Measurements from ENCODE around the gene KCNJ6.

Gene KCNJ6

DNA sequence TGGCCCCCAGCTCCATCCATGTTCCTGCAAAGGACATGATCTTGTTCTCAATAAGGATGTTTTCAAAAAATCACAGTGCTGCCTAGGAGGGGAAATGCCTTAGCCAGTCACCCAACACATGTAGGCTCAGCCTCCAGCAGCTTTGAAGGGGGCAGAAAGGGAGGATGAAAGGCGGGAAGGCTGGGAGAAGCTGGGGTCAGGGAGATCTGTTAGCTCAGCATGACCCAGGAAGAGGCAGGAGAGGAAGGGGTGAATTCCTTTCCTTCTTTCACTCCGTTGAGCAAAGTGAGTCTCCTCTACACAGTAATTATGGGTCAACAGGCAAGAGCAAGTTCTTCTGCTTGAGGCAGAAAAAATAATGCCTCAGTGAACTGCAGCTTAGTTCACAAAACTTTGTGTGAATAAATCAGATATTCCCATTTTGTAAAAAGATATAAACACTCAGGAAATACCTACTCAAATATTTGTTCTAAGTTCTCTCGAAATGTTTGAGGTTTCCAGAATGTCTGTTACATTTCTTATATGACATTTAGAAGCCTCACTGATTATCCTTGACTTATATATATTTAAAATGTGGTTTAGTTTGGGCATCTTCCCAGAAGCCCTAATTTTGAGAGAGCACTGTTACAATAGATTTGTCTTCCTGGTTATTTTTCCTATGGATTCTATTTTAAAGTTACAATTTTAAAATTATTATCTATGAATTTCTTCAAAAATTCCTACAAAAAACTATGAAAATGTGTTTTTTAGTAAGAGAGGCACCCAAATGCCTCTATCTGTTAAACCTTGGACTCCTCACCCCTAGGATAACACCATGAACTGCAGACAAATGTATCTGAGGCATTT, 116.8 kb downstream of the KCNJ6 start:
- Histone ChIP-seq H3K27me3 (ENCODE audit: insufficient read depth, low read length) (no peaks in the 10 kb centered on the region), H3K79me2 (ENCODE audit: control insufficient read depth, insufficient read depth, low read length, unreplicated experiment) (no peaks in the 10 kb centered on the region)

DNA sequence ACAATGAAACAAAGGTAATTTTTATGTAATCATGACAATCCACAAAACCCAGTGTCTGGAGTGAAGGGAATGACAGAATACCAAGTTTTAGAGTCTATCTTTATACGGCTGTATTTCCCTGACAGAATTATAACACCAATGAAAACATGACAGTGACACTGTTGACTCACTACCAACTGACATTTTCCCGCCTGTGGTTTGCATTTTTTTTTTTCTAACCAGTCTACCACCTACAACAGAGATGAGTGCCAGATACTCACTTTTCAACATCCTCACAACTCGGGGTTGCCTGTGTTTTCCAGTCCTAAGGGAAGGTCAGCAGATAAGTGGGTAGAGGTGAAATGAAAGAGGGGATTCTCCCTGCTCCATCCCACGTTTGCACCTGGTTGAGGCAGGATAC, 118.9 kb downstream of the KCNJ6 start:
- H3K27me3 ChIP-seq (ENCODE audit: insufficient read depth, low read length): no peaks in the 10 kb centered on the region
- no peaks in the 10 kb centered on the region for H3K36me3 ChIP-seq (ENCODE audit: insufficient read depth, low read length)
- H3K4me3 ChIP-seq (ENCODE audit: low read depth, low read length): no peak overlapping the region
- peaks cover 7% of the 10 kb centered on the region for H3K4me1 ChIP-seq (ENCODE audit: control insufficient read depth, insufficient read depth, low read length, unreplicated experiment)
- no peak overlapping the region for H3K27ac ChIP-seq (ENCODE audit: low read depth, low read length)
- no peak overlapping the region for H2AFZ ChIP-seq (ENCODE audit: low read length, unreplicated experiment)
- H3K79me2 ChIP-seq (ENCODE audit: control insufficient read depth, insufficient read depth, low read length, unreplicated experiment): no peaks in the 10 kb centered on the region

More for the DNA sequence above, 116.8 kb downstream of the KCNJ6 start:
- Histone ChIP-seq H2AFZ (ENCODE audit: low read length, unreplicated experiment) (no peak overlapping the region), H3K4me1 (ENCODE audit: control insufficient read depth, insufficient read depth, low read length, unreplicated experiment) (no peaks in the 10 kb centered on the region), H3K27ac (ENCODE audit: low read depth, low read length) (no peak overlapping the region), H3K4me3 (ENCODE audit: low read depth, low read length) (no peak overlapping the region), H3K36me3 (ENCODE audit: insufficient read depth, low read length) (no peaks in the 10 kb centered on the region)

GRCh38 chr21:37796011-37796410, 120.2 kb downstream of the KCNJ6 start:
- no peak overlapping the region for H3K27ac ChIP-seq (ENCODE audit: low read depth, low read length)
- no peak overlapping the region for H2AFZ ChIP-seq (ENCODE audit: low read length, unreplicated experiment)
- no peak overlapping the region for H3K4me3 ChIP-seq (ENCODE audit: low read depth, low read length)
- H3K36me3 ChIP-seq (ENCODE audit: insufficient read depth, low read length): no peaks in the 10 kb centered on the region
- peaks cover 7% of the 10 kb centered on the region for H3K4me1 ChIP-seq (ENCODE audit: control insufficient read depth, insufficient read depth, low read length, unreplicated experiment)
- no peaks in the 10 kb centered on the region for H3K27me3 ChIP-seq (ENCODE audit: insufficient read depth, low read length)
- no peaks in the 10 kb centered on the region for H3K79me2 ChIP-seq (ENCODE audit: control insufficient read depth, insufficient read depth, low read length, unreplicated experiment)

GRCh38 chr21:37793660-37794059, 122.6 kb downstream of the KCNJ6 start:
- Histone ChIP-seq H3K27me3 (ENCODE audit: insufficient read depth, low read length) (no peaks in the 10 kb centered on the region), H3K79me2 (ENCODE audit: control insufficient read depth, insufficient read depth, low read length, unreplicated experiment) (no peaks in the 10 kb centered on the region), H2AFZ (ENCODE audit: low read length, unreplicated experiment) (no peak overlapping the region), H3K27ac (ENCODE audit: low read depth, low read length) (no peak overlapping the region), H3K36me3 (ENCODE audit: insufficient read depth, low read length) (no peaks in the 10 kb centered on the region), H3K4me1 (ENCODE audit: control insufficient read depth, insufficient read depth, low read length, unreplicated experiment) (peaks cover 7% of the 10 kb centered on the region), H3K4me3 (ENCODE audit: low read depth, low read length) (no peak overlapping the region)

- no peak overlapping the region for H3K27ac ChIP-seq (ENCODE audit: low read depth, low read length)
- H3K36me3 ChIP-seq (ENCODE audit: insufficient read depth, low read length): no peaks in the 10 kb centered on the region
- no peaks in the 10 kb centered on the region for H3K27me3 ChIP-seq (ENCODE audit: insufficient read depth, low read length)
- H3K4me1 ChIP-seq (ENCODE audit: control insufficient read depth, insufficient read depth, low read length, unreplicated experiment): peaks cover 18% of the 10 kb centered on the region
- no peak overlapping the region for H2AFZ ChIP-seq (ENCODE audit: low read length, unreplicated experiment)
- no peaks in the 10 kb centered on the region for H3K79me2 ChIP-seq (ENCODE audit: control insufficient read depth, insufficient read depth, low read length, unreplicated experiment)
- H3K4me3 ChIP-seq (ENCODE audit: low read depth, low read length): no peak overlapping the region
Measured at GRCh38 chr21:37792046-37792445, 124.2 kb downstream of the KCNJ6 start.

GRCh38 chr21:37790905-37791304, 125.4 kb downstream of the KCNJ6 start:
- Histone ChIP-seq H3K27ac (ENCODE audit: low read depth, low read length) (no peak overlapping the region), H3K4me1 (ENCODE audit: control insufficient read depth, insufficient read depth, low read length, unreplicated experiment) (peaks cover 29% of the 10 kb centered on the region), H2AFZ (ENCODE audit: low read length, unreplicated experiment) (no peak overlapping the region), H3K36me3 (ENCODE audit: insufficient read depth, low read length) (no peaks in the 10 kb centered on the region), H3K27me3 (ENCODE audit: insufficient read depth, low read length) (no peaks in the 10 kb centered on the region), H3K79me2 (ENCODE audit: control insufficient read depth, insufficient read depth, low read length, unreplicated experiment) (no peaks in the 10 kb centered on the region), H3K4me3 (ENCODE audit: low read depth, low read length) (no peak overlapping the region)

- Histone ChIP-seq H3K79me2 (ENCODE audit: control insufficient read depth, insufficient read depth, low read length, unreplicated experiment) (no peaks in the 10 kb centered on the region), H3K36me3 (ENCODE audit: insufficient read depth, low read length) (no peaks in the 10 kb centered on the region), H3K4me1 (ENCODE audit: control insufficient read depth, insufficient read depth, low read length, unreplicated experiment) (peaks cover 39% of the 10 kb centered on the region), H3K27me3 (ENCODE audit: insufficient read depth, low read length) (no peaks in the 10 kb centered on the region), H3K27ac (ENCODE audit: low read depth, low read length) (peak overlapping the region; percentile 99), H3K4me3 (ENCODE audit: low read depth, low read length) (no peak overlapping the region), H2AFZ (ENCODE audit: low read length, unreplicated experiment) (no peak overlapping the region)
Measured at GRCh38 chr21:37788503-37788902, 127.8 kb downstream of the KCNJ6 start.

DNA sequence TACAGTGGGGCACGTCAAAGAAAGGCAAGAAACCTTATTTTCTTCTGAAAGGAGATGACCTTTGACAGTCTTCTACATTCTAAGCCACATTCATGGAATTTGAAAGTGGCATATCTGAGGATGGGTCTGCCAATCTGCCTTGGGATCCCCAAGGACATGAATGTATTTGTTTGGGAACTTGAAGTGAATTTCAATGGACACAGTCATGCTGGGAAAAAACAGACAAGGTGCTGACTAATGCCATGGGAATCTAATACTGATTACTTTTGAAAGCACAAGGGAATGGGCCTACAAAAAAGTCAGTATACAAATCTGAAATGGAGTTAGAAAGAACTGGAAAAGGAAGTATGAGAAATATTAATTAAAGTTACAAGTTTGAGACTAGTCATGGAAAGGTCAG, 128.8 kb downstream of the KCNJ6 start:
- peak overlapping the region; percentile 25; the same call in 1 of the 2 replicates for H3K4me3 ChIP-seq (ENCODE audit: low read depth, low read length)
- peak overlapping the region; percentile 99 for H3K27ac ChIP-seq (ENCODE audit: low read depth, low read length)
- no peaks in the 10 kb centered on the region for H3K79me2 ChIP-seq (ENCODE audit: control insufficient read depth, insufficient read depth, low read length, unreplicated experiment)
- H2AFZ ChIP-seq (ENCODE audit: low read length, unreplicated experiment): peak overlapping the region; percentile 44
- no peaks in the 10 kb centered on the region for H3K36me3 ChIP-seq (ENCODE audit: insufficient read depth, low read length)
- H3K4me1 ChIP-seq (ENCODE audit: control insufficient read depth, insufficient read depth, low read length, unreplicated experiment): peaks cover 38% of the 10 kb centered on the region
- H3K27me3 ChIP-seq (ENCODE audit: insufficient read depth, low read length): no peaks in the 10 kb centered on the region

- H3K4me1 ChIP-seq (ENCODE audit: control insufficient read depth, insufficient read depth, low read length, unreplicated experiment): peaks cover 43% of the 10 kb centered on the region
- H3K27me3 ChIP-seq (ENCODE audit: insufficient read depth, low read length): no peaks in the 10 kb centered on the region
- H3K36me3 ChIP-seq (ENCODE audit: insufficient read depth, low read length): no peaks in the 10 kb centered on the region
- no peaks in the 10 kb centered on the region for H3K79me2 ChIP-seq (ENCODE audit: control insufficient read depth, insufficient read depth, low read length, unreplicated experiment)
- no peak overlapping the region for H3K4me3 ChIP-seq (ENCODE audit: low read depth, low read length)
- no peak overlapping the region for H3K27ac ChIP-seq (ENCODE audit: low read depth, low read length)
- H2AFZ ChIP-seq (ENCODE audit: low read length, unreplicated experiment): no peak overlapping the region
Measured at GRCh38 chr21:37784591-37785318, 131.5 kb downstream of the KCNJ6 start.

DNA sequence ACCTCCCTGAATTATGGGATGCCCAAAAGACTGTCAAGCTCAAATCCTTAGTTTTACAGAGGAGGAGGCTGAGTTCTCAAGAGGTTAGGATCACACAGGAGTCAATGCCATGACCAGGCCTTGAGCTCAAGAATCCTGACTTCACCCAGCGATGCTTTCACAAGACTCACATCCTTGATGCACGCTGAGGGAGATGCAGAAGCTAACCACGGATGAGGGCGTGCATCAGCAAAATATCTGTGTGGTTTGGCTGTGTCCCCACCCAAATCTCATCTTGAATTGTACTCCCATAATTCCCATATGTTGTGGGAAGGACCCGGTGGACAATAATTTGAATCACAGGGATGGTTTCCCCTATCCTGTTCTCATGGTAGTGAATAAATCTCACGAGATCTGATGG, 133.2 kb downstream of the KCNJ6 start:
- Histone ChIP-seq H3K27ac (ENCODE audit: low read depth, low read length) (no peak overlapping the region), H3K4me1 (ENCODE audit: control insufficient read depth, insufficient read depth, low read length, unreplicated experiment) (peaks cover 41% of the 10 kb centered on the region), H3K27me3 (ENCODE audit: insufficient read depth, low read length) (no peaks in the 10 kb centered on the region), H3K79me2 (ENCODE audit: control insufficient read depth, insufficient read depth, low read length, unreplicated experiment) (no peaks in the 10 kb centered on the region), H3K4me3 (ENCODE audit: low read depth, low read length) (no peak overlapping the region), H3K36me3 (ENCODE audit: insufficient read depth, low read length) (no peaks in the 10 kb centered on the region), H2AFZ (ENCODE audit: low read length, unreplicated experiment) (no peak overlapping the region)

All from ACC112 (cell line).